GM12875 (cell line): ENCODE measurements around the gene KRTAP10-7.
"Not testable (repeated sequence)": the region's sequence is repeated elsewhere in the genome, so short reads cannot be mapped to it uniquely, and the experiment has no call there.

Experiments
- H3K4me3 ChIP-seq: one replicate; pipeline ENCODE4 v1.5.1; 2011; ENCODE audit warnings: low read depth, low read length, control low read depth
- TF ChIP-seq, protein P1 (sequence below): IDR thresholded peaks from 2 replicates; pipeline ENCODE4 v1.5.1; 2011; ENCODE audit warnings: low read depth, mild to moderate bottlenecking, control low read depth, inconsistent platforms, low read length, moderate library complexity, borderline replicate concordance; ENCODE audit not compliant: insufficient read depth

Gene KRTAP10-7

GRCh38 chr21:44574457-44575306 lies 25.7 kb upstream of the KRTAP10-7 start:
- no peak overlapping the region for H3K4me3 ChIP-seq
- TF ChIP-seq, protein P1, sequence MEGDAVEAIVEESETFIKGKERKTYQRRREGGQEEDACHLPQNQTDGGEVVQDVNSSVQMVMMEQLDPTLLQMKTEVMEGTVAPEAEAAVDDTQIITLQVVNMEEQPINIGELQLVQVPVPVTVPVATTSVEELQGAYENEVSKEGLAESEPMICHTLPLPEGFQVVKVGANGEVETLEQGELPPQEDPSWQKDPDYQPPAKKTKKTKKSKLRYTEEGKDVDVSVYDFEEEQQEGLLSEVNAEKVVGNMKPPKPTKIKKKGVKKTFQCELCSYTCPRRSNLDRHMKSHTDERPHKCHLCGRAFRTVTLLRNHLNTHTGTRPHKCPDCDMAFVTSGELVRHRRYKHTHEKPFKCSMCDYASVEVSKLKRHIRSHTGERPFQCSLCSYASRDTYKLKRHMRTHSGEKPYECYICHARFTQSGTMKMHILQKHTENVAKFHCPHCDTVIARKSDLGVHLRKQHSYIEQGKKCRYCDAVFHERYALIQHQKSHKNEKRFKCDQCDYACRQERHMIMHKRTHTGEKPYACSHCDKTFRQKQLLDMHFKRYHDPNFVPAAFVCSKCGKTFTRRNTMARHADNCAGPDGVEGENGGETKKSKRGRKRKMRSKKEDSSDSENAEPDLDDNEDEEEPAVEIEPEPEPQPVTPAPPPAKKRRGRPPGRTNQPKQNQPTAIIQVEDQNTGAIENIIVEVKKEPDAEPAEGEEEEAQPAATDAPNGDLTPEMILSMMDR: 0 out of 2 replicates have a peak, but pooled peaks have one; percentile 6

- no peak overlapping the region for H3K4me3 ChIP-seq
- TF ChIP-seq, protein P1: no peak
Observed at GRCh38 chr21:44575307-44576024, 24.9 kb upstream of the KRTAP10-7 start.

GRCh38 chr21:44576025-44576420 lies 24.4 kb upstream of the KRTAP10-7 start:
- H3K4me3 ChIP-seq: no peak overlapping the region
- TF ChIP-seq, protein P1: no peak

- TF ChIP-seq, protein P1: no peak
- no peak overlapping the region for H3K4me3 ChIP-seq
Observed at GRCh38 chr21:44578371-44579055, 21.9 kb upstream of the KRTAP10-7 start.

DNA sequence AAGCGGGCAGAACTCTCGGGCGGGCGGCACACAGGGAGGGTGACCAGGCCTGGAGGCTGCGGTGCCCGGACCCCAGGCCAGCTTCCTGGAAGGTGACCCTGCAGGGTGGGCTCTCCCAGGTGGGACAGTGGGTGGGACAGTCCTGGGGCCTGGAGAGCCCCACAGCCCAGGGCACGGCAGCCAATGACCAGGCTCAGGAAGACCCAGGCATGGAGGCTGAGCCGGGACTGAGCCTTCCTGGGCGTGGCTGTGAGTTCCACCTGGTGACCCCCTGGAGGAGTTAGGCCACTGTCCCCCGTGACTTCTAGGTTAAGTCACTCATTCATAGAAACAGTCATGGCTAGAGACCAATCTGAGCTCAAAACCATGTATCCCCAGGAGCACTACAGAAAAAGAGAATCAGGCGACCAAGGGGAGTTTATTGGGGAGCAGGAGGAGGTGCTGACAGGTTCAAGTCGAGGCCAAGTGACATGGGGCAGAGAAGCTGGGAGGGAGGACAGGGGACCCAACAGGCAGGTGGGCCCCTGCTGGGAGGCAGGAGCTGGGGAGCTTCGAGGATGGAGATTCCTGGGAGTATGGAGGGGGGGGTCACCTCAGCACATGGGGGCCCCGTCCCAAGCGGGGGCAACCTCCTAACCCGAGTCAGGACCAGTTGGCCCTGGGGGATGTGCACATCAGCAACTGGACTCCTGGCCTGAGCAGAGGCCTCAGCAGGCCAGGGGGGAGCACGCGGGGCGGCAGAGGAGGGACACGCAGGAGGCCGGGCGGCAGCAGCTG lies 21.2 kb upstream of the KRTAP10-7 start:
- TF ChIP-seq, protein P1: no peak
- H3K4me3 ChIP-seq: no peak overlapping the region

GRCh38 chr21:44579833-44580144 lies 20.6 kb upstream of the KRTAP10-7 start:
- TF ChIP-seq, protein P1: no peak
- no peak overlapping the region for H3K4me3 ChIP-seq

GRCh38 chr21:44580231-44580821 lies 20.1 kb upstream of the KRTAP10-7 start, which contains the start of gene KRTAP10-5:
TSS of gene KRTAP10-5 (minus strand) at chr21:44580604. CDS start at chr21:44580578, 26 bp downstream.
- not testable (repeated sequence) for H3K4me3 ChIP-seq
